Measurements from ENCODE around the gene APOL6. TPM values are rescaled to one million over a fixed set of nuclear protein-coding genes. Genes with fewer than 3 reads are reported as not detected.

The APOL6 gene
- polyA plus RNA-seq, 1 donor (not counting 4 experiments of a cell fraction or from before 2014, with no cell fraction given) = 4.2 TPM

- H3K9ac ChIP-seq (ENCODE audit: control insufficient read depth, extremely low read depth, insufficient read depth, low read length) = no peak overlapping the region
- TF ChIP-seq CTCF (optimal IDR thresholded peaks at IDR 0.05 in 1 of 3, IDR thresholded peaks at IDR 0.05 in 1 of 3, conservative IDR thresholded peaks at IDR 0.05 in 1 of 3; ENCODE audit: extremely low read depth in 1 of 3, insufficient read depth in 2 of 3, low read length in 3 of 3) (no peak), EZH2 (IDR thresholded peaks at IDR 0.05; ENCODE audit: low read length) (no peak)
- no peak for FAIRE-seq
- no peak overlapping the region for H3K27ac ChIP-seq (ENCODE audit: control insufficient read depth, insufficient read depth, low read length)
- H3K9me3 ChIP-seq (ENCODE audit: control insufficient read depth, low read depth, low read length) = no peaks in the 10 kb centered on the region
- no peaks in the 10 kb centered on the region for H3K9me1 ChIP-seq (ENCODE audit: control insufficient read depth, extremely low read depth, insufficient read depth, low read length)
- no peak overlapping the region for H3K4me2 ChIP-seq (ENCODE audit: control insufficient read depth, extremely low read depth, insufficient read depth, low read depth, low read length)
- H3K79me2 ChIP-seq (ENCODE audit: control insufficient read depth, insufficient read depth, low read length) = no peaks in the 10 kb centered on the region
- H3K36me3 ChIP-seq (ENCODE audit: control insufficient read depth in 2 of 2, extremely low read depth in 1 of 2, insufficient read depth in 2 of 2, low read length in 2 of 2) = no peaks in the 10 kb centered on the region
- H3K4me1 ChIP-seq (ENCODE audit: control insufficient read depth, extremely low read depth, insufficient read depth, low read length) = peaks cover 10% of the 10 kb centered on the region
- dilution Hi-C loops (cut with MboI; ENCODE audit: extremely low pct_ligation_motif_present, low sequenced_read_pairs) = no loop called here
- peaks cover 19% of the 10 kb centered on the region for H3K27me3 ChIP-seq (ENCODE audit: control insufficient read depth, extremely low read depth, insufficient read depth, low read length)
- no peak overlapping the region for H2AFZ ChIP-seq (ENCODE audit: control insufficient read depth, low read length)
- no peak overlapping the region for H3K4me3 ChIP-seq (ENCODE audit: control insufficient read depth in 2 of 3, extremely low read depth in 1 of 3, insufficient read depth in 2 of 3, low read depth in 1 of 3, low read length in 3 of 3)
- DNase-seq (ENCODE audit: low read depth, low spot score) = no peak
- no peaks in the 10 kb centered on the region for H4K20me1 ChIP-seq (ENCODE audit: control insufficient read depth, extremely low read depth, insufficient read depth, low read length)
Measured at GRCh38 chr22:35606916-35607315, 41.3 kb upstream of the APOL6 start.

GRCh38 chr22:35608088-35608487 is 40.2 kb upstream of the APOL6 start:
- H3K4me3 ChIP-seq (ENCODE audit: control insufficient read depth in 2 of 3, extremely low read depth in 1 of 3, insufficient read depth in 2 of 3, low read depth in 1 of 3, low read length in 3 of 3) = no peak overlapping the region
- H3K4me1 ChIP-seq (ENCODE audit: control insufficient read depth, extremely low read depth, insufficient read depth, low read length) = peaks cover 3% of the 10 kb centered on the region
- no peaks in the 10 kb centered on the region for H4K20me1 ChIP-seq (ENCODE audit: control insufficient read depth, extremely low read depth, insufficient read depth, low read length)
- FAIRE-seq = no peak
- DNase-seq (ENCODE audit: low read depth, low spot score) = no peak
- no peaks in the 10 kb centered on the region for H3K79me2 ChIP-seq (ENCODE audit: control insufficient read depth, insufficient read depth, low read length)
- no peak overlapping the region for H2AFZ ChIP-seq (ENCODE audit: control insufficient read depth, low read length)
- no peak overlapping the region for H3K27ac ChIP-seq (ENCODE audit: control insufficient read depth, insufficient read depth, low read length)
- dilution Hi-C loops (cut with MboI; ENCODE audit: extremely low pct_ligation_motif_present, low sequenced_read_pairs) = no loop called here
- H3K9me3 ChIP-seq (ENCODE audit: control insufficient read depth, low read depth, low read length) = no peaks in the 10 kb centered on the region
- no peak overlapping the region for H3K9ac ChIP-seq (ENCODE audit: control insufficient read depth, extremely low read depth, insufficient read depth, low read length)
- TF ChIP-seq CTCF (optimal IDR thresholded peaks at IDR 0.05 in 1 of 3, IDR thresholded peaks at IDR 0.05 in 1 of 3, conservative IDR thresholded peaks at IDR 0.05 in 1 of 3; ENCODE audit: extremely low read depth in 1 of 3, insufficient read depth in 2 of 3, low read length in 3 of 3) (no peak), EZH2 (IDR thresholded peaks at IDR 0.05; ENCODE audit: low read length) (no peak)
- H3K9me1 ChIP-seq (ENCODE audit: control insufficient read depth, extremely low read depth, insufficient read depth, low read length) = no peaks in the 10 kb centered on the region
- H3K36me3 ChIP-seq (ENCODE audit: control insufficient read depth in 2 of 2, extremely low read depth in 1 of 2, insufficient read depth in 2 of 2, low read length in 2 of 2) = no peaks in the 10 kb centered on the region
- H3K27me3 ChIP-seq (ENCODE audit: control insufficient read depth, extremely low read depth, insufficient read depth, low read length) = peaks cover 19% of the 10 kb centered on the region
- no peak overlapping the region for H3K4me2 ChIP-seq (ENCODE audit: control insufficient read depth, extremely low read depth, insufficient read depth, low read depth, low read length)

Data from keratinocyte (primary cell).